Panc1 (cell line): ENCODE data around the gene ANO1. TPM values are rescaled to one million over a fixed set of nuclear protein-coding genes. Genes with fewer than 3 reads are reported as not detected.

Experiments used
- ATAC-seq: fragments of 200-7000 bp; cut with Tn5 transposase; 2 replicates; pipeline ENCODE4 v1.9.1; 2020; ENCODE audit warnings: mild to moderate bottlenecking, moderate library complexity
- BruUV-seq: library from RNA; stranded (reverse); fragments of 400-500 nt; replicated peaks from 2 replicates; lab custom pipeline; 2021; lab: Mats Ljungman, UMichigan
- CTCF ChIA-PET: fragments of 300-600 bp; sonication (Branson Sonifier 250); formaldehyde crosslinking; loops from one replicate; lab custom pipeline; 2022; ENCODE audit warnings: antibody characterized with exemption; lab: Charles Lee
- POLR2A ChIA-PET: fragments of 300-600 bp; sonication (Branson Sonifier 250); formaldehyde crosslinking; loops from one replicate; lab custom pipeline; 2022; ENCODE audit warnings: antibody characterized with exemption; lab: Charles Lee
- DNase-seq: peaks from one replicate; pipeline ENCODE4 v3.0.0-alpha.2; 2010; ENCODE audit warnings: low read depth, low spot score
- H3K27ac ChIP-seq: 2 replicates; pipeline ENCODE4 v1.5.1; 2011; ENCODE audit warnings: mild to moderate bottlenecking, low read length, inconsistent platforms
- H3K27me3 ChIP-seq: fragments of 200-500 bp; sonication (Bioruptor generic); 2 replicates; pipeline ENCODE4 v1.6.0; 2014; ENCODE audit warnings: low read length, inconsistent platforms; ENCODE audit not compliant: control insufficient read depth, insufficient read depth
- H3K36me3 ChIP-seq: fragments of 200-500 bp; sonication (Bioruptor generic); 2 replicates; pipeline ENCODE4 v1.5.1; 2014; ENCODE audit warnings: inconsistent platforms, mild to moderate bottlenecking, low read length, moderate library complexity; ENCODE audit not compliant: control insufficient read depth, insufficient read depth
- H3K4me1 ChIP-seq: 2 replicates; pipeline ENCODE4 v1.5.1; 2011; ENCODE audit warnings: inconsistent platforms, mild to moderate bottlenecking, low read length, moderate library complexity; ENCODE audit not compliant: control insufficient read depth, insufficient read depth
- H3K4me3 ChIP-seq, 2 experiments: 2 replicates each; pipeline ENCODE4 v1.5.1; 2011 to 2012; ENCODE audit warnings: low read depth in 2 of 2, low read length in 2 of 2, mild to moderate bottlenecking in 2 of 2, inconsistent platforms in 1 of 2, moderate library complexity in 1 of 2
- H3K9me3 ChIP-seq: fragments of 200-500 bp; sonication (Bioruptor generic); 2 replicates; pipeline ENCODE4 v1.5.1; 2014; ENCODE audit warnings: low read depth, mild to moderate bottlenecking, inconsistent platforms, low read length, moderate library complexity; ENCODE audit not compliant: control insufficient read depth, insufficient read depth
- POLR2AphosphoS5 ChIP-seq: IDR thresholded peaks from 2 replicates; pipeline ENCODE4 v1.6.1; 2012; ENCODE audit warnings: mild to moderate bottlenecking, low read depth, low read length, moderate library complexity
- REST ChIP-seq, 2 experiments: IDR thresholded peaks; 2 replicates each; pipeline ENCODE4 v1.6.1; 2011 to 2012; ENCODE audit warnings: low read depth in 2 of 2, control low read depth in 1 of 2, low read length in 1 of 2, mild to moderate bottlenecking in 1 of 2, moderate library complexity in 1 of 2; ENCODE audit not compliant: insufficient read depth in 1 of 2
- SIN3A ChIP-seq: IDR thresholded peaks from 2 replicates; pipeline ENCODE4 v1.6.1; 2012; ENCODE audit warnings: low read depth, mild to moderate bottlenecking, low read length, moderate library complexity, borderline replicate concordance; ENCODE audit not compliant: insufficient read depth
- TCF7L2 ChIP-seq: IDR thresholded peaks from 2 replicates; pipeline ENCODE4 v1.6.1; 2011; ENCODE audit warnings: mild to moderate bottlenecking, low read depth, low read length, inconsistent platforms
- in situ Hi-C: cut with HindIII; loops from 2 replicates; pipeline ENCODE4 v1.10.0; 2016; ENCODE audit warnings: low sequenced_read_pairs, low pct_unique_long_range_greater_than_20kb
- intact Hi-C: fragments of 100-400 bp; cut with micrococcal nuclease; formaldehyde crosslinking; loops from one replicate; pipeline ENCODE4 v1.10.0; 2022; ENCODE audit not compliant: unreplicated experiment
- total RNA-seq: library from RNA; stranded (reverse); gene quantifications from one replicate; pipeline ENCODE4 v1.2.1, GENCODE V29; 2021; ENCODE audit not compliant: unreplicated experiment
- TF ChIP-seq, protein P1 (sequence below): fragments of 450-650 bp; IDR thresholded peaks from 2 replicates; pipeline ENCODE4 v1.5.1; 2017; ENCODE audit warnings: mild to moderate bottlenecking

The ANO1 gene
- total RNA-seq, 1 experiment from 2014 or later = 2.3 TPM

DNA sequence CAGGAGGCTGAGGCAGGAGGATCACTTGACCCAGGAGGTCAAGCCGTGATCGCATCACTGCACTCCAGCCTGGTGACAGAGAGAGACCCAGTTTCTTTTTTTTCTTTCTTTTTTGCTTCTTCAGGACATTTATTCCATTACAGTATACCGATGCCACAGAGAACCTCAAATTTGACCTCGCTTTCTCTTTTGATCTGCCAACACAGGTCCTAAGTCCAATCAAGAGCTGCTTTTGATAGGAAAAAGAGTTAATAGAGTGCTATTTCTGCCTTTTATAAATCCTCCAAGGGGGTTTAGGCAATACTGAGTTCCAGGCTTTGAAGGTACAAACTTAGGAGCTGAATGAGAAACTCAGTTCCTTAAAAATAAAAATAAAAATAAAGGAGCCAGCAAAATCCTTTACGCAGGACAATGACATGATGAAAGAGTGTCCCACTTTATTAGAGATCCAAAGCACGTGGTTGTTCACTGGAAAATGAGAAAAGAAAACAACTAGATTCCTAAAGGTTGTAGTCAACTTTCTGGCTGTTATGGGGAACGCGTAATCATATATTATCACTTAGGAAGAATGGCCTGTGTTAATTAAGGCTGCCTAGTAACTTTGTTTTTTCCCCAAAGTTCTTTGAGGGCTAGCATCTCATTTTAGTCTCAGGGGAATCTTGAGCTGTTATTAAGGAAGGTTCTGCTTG, 152.2 kb downstream of the ANO1 start:
- no peak overlapping the region for H3K27ac ChIP-seq

GRCh38 chr11:70230840-70231710, 153.0 kb downstream of the ANO1 start:
- TF ChIP-seq REST (IDR thresholded peaks at IDR 0.05; ENCODE audit: insufficient read depth in 1 of 2, low read depth in 2 of 2, low read length in 1 of 2) (no peak), SIN3A (no peak), POLR2AphosphoS5 (no peak)
- BruUV-seq = no TSS peak
- intact Hi-C loops (no loop called here), in situ Hi-C loops (no loop called here)
- no peak overlapping the region for H3K4me3 ChIP-seq
- CTCF ChIA-PET = no interaction called here
- no peak overlapping the region for H3K27ac ChIP-seq
- H3K9me3 ChIP-seq = no peaks in the 10 kb centered on the region; the same call in 1 of the 2 replicates
- no peaks in the 10 kb centered on the region for H3K27me3 ChIP-seq
- DNase-seq (no peak), ATAC-seq (no peak)
- H3K36me3 ChIP-seq = no peaks in the 10 kb centered on the region
- H3K4me1 ChIP-seq = peaks cover 13% of the 10 kb centered on the region
- POLR2A ChIA-PET = no interaction called here

More for the DNA sequence above, 152.2 kb downstream of the ANO1 start:
- ATAC-seq = no peak
- H3K36me3 ChIP-seq = no peaks in the 10 kb centered on the region
- in situ Hi-C loops = no loop called here
- DNase-seq = no peak
- ChIA-PET CTCF (no interaction called here), POLR2A (no interaction called here)
- no peak overlapping the region for H3K4me3 ChIP-seq
- H3K27me3 ChIP-seq = no peaks in the 10 kb centered on the region
- intact Hi-C loops = no loop called here
- TF ChIP-seq POLR2AphosphoS5 (no peak), TCF7L2 (no peak), REST (IDR thresholded peaks at IDR 0.05; ENCODE audit: insufficient read depth in 1 of 2, low read depth in 2 of 2, low read length in 1 of 2) (no peak), SIN3A (no peak)
- TF ChIP-seq, protein P1, sequence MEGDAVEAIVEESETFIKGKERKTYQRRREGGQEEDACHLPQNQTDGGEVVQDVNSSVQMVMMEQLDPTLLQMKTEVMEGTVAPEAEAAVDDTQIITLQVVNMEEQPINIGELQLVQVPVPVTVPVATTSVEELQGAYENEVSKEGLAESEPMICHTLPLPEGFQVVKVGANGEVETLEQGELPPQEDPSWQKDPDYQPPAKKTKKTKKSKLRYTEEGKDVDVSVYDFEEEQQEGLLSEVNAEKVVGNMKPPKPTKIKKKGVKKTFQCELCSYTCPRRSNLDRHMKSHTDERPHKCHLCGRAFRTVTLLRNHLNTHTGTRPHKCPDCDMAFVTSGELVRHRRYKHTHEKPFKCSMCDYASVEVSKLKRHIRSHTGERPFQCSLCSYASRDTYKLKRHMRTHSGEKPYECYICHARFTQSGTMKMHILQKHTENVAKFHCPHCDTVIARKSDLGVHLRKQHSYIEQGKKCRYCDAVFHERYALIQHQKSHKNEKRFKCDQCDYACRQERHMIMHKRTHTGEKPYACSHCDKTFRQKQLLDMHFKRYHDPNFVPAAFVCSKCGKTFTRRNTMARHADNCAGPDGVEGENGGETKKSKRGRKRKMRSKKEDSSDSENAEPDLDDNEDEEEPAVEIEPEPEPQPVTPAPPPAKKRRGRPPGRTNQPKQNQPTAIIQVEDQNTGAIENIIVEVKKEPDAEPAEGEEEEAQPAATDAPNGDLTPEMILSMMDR = no peak
- H3K4me1 ChIP-seq = peaks cover 13% of the 10 kb centered on the region
- H3K9me3 ChIP-seq = no peaks in the 10 kb centered on the region; the same call in 1 of the 2 replicates
- BruUV-seq = no TSS peak
